Measurements from ENCODE around the gene DMTF1.

DNA sequence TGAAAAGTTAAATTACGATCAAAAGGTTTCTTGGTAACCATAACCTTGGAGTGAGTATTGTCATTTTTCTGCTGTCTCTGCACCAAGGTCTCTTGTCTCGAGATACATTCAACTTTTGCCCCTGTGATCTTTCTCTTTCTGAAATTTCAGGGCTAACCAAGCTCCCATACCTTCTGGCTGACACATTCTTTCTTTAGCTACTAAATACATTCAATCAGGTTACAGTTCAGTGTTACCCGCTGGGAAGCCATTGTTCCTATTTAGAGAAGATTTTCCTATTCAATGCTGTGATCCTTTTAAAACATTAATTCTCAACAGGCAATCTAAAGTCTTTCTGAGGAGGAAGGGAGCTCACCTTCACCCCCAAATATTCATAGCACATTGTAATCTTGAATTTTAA, 22.9 kb upstream of the DMTF1 start:
- TF ChIP-seq NRF1 (IDR thresholded peaks at IDR 0.05; ENCODE audit: low read depth, low read length) = no peak
- TF ChIP-seq GATA2 (CRISPR knock-in tag; IDR thresholded peaks at IDR 0.05) = no peak
- TF ChIP-seq SMC3 (IDR thresholded peaks at IDR 0.05; ENCODE audit: low read depth, low read length) = no peak
- TF ChIP-seq, protein P1, sequence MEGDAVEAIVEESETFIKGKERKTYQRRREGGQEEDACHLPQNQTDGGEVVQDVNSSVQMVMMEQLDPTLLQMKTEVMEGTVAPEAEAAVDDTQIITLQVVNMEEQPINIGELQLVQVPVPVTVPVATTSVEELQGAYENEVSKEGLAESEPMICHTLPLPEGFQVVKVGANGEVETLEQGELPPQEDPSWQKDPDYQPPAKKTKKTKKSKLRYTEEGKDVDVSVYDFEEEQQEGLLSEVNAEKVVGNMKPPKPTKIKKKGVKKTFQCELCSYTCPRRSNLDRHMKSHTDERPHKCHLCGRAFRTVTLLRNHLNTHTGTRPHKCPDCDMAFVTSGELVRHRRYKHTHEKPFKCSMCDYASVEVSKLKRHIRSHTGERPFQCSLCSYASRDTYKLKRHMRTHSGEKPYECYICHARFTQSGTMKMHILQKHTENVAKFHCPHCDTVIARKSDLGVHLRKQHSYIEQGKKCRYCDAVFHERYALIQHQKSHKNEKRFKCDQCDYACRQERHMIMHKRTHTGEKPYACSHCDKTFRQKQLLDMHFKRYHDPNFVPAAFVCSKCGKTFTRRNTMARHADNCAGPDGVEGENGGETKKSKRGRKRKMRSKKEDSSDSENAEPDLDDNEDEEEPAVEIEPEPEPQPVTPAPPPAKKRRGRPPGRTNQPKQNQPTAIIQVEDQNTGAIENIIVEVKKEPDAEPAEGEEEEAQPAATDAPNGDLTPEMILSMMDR (IDR thresholded peaks at IDR 0.05) = no peak
- TF ChIP-seq RXRA (IDR thresholded peaks at IDR 0.05; ENCODE audit: borderline replicate concordance, low read depth) = no peak
- TF ChIP-seq EZH2phosphoT487 (IDR thresholded peaks at IDR 0.05; ENCODE audit: borderline replicate concordance, low read depth) = no peak
- no peak for TF ChIP-seq USF1 (IDR thresholded peaks at IDR 0.05; ENCODE audit: borderline replicate concordance, low read depth)
- TF ChIP-seq SIN3A (IDR thresholded peaks at IDR 0.05; ENCODE audit: borderline replicate concordance, low read depth, low read length) = no peak
- TF ChIP-seq, protein P2, sequence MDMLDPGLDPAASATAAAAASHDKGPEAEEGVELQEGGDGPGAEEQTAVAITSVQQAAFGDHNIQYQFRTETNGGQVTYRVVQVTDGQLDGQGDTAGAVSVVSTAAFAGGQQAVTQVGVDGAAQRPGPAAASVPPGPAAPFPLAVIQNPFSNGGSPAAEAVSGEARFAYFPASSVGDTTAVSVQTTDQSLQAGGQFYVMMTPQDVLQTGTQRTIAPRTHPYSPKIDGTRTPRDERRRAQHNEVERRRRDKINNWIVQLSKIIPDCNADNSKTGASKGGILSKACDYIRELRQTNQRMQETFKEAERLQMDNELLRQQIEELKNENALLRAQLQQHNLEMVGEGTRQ (IDR thresholded peaks at IDR 0.05; ENCODE audit: borderline replicate concordance, low read depth, low read length) = no peak
- TF ChIP-seq GABPA (IDR thresholded peaks at IDR 0.05; ENCODE audit: low read depth) = no peak
- TF ChIP-seq POLR2AphosphoS5 (IDR thresholded peaks at IDR 0.05; ENCODE audit: low read depth, low read length) = no peak
- no peak for TF ChIP-seq MXI1 (IDR thresholded peaks at IDR 0.05; ENCODE audit: low read depth, low read length)
- no peak for TF ChIP-seq JUND (IDR thresholded peaks at IDR 0.05)
